KMS-11 (cell line): Measurements from ENCODE around the gene FAM3A.
"Not testable (repeated sequence)": the region's sequence is repeated elsewhere in the genome, so short reads cannot be mapped to it uniquely, and the experiment has no call there.

Source experiments
- H2AFZ ChIP-seq: fragments of 200-600 bp; sonication (generic); 2 replicates; pipeline ENCODE4 v1.6.1; 2016; ENCODE audit warnings: antibody characterized with exemption, mixed run types, low read depth
- H3K27ac ChIP-seq: fragments of 200-600 bp; sonication (generic); 2 replicates; pipeline ENCODE4 v1.6.1; 2016; ENCODE audit warnings: mild to moderate bottlenecking, mixed run types
- H3K27me3 ChIP-seq: fragments of 200-600 bp; sonication (generic); 2 replicates; pipeline ENCODE4 v1.6.1; 2017; ENCODE audit warnings: mild to moderate bottlenecking, low read depth, mixed run types, moderate library complexity; ENCODE audit not compliant: insufficient read depth
- H3K36me3 ChIP-seq: fragments of 200-600 bp; sonication (generic); 2 replicates; pipeline ENCODE4 v1.6.1; 2017; ENCODE audit warnings: mild to moderate bottlenecking, mixed run types; ENCODE audit not compliant: insufficient read depth
- H3K4me1 ChIP-seq: fragments of 200-600 bp; sonication (generic); 2 replicates; pipeline ENCODE4 v1.6.1; 2016; ENCODE audit warnings: mild to moderate bottlenecking, low read depth, mixed run types; ENCODE audit not compliant: poor library complexity, severe bottlenecking
- H3K4me2 ChIP-seq: fragments of 200-600 bp; sonication (generic); 2 replicates; pipeline ENCODE4 v1.7.0; 2016; ENCODE audit warnings: mild to moderate bottlenecking, mixed run types
- H3K4me3 ChIP-seq: fragments of 200-600 bp; sonication (generic); IDR thresholded peaks from 2 replicates; pipeline ENCODE4 v1.6.1; 2017; ENCODE audit warnings: low read depth, low read length, mixed read lengths; ENCODE audit not compliant: insufficient read depth
- H3K79me2 ChIP-seq: fragments of 200-600 bp; sonication (generic); 2 replicates; pipeline ENCODE4 v1.6.1; 2016; ENCODE audit warnings: low read depth, mixed run types; ENCODE audit not compliant: insufficient read depth
- H3K9ac ChIP-seq: fragments of 200-600 bp; sonication (generic); 2 replicates; pipeline ENCODE4 v1.6.1; 2016; ENCODE audit warnings: mild to moderate bottlenecking, mixed run types
- H4K20me1 ChIP-seq: fragments of 200-600 bp; sonication (generic); 2 replicates; pipeline ENCODE4 v1.6.1; 2016; ENCODE audit warnings: mild to moderate bottlenecking, mixed run types; ENCODE audit not compliant: insufficient read depth
- CTCF ChIP-seq: fragments of 200-600 bp; sonication (generic); conservative IDR thresholded peaks from 2 replicates; pipeline ENCODE4 v1.6.1; 2017; ENCODE audit warnings: low read depth, mild to moderate bottlenecking, antibody characterized with exemption, low read length, moderate library complexity, mixed read lengths

Gene FAM3A

GRCh38 chrX:154506483-154507332 is 9.3 kb downstream of the FAM3A start:
- Histone ChIP-seq H3K4me1 (no peaks in the 10 kb centered on the region), H3K79me2 (no peaks in the 10 kb centered on the region), H3K27me3 (no peaks in the 10 kb centered on the region), H4K20me1 (no peaks in the 10 kb centered on the region), H3K9ac (no peak overlapping the region), H3K27ac (no peak overlapping the region), H3K36me3 (no peaks in the 10 kb centered on the region), H3K4me2 (no peak overlapping the region), H2AFZ (no peak overlapping the region), H3K4me3 (no peak overlapping the region)
- TF ChIP-seq CTCF = no peak

- Histone ChIP-seq H3K9ac (no peak overlapping the region), H3K4me2 (no peak overlapping the region)
- no peak for TF ChIP-seq CTCF
These were observed 10.3 kb downstream of the FAM3A start for GRCh38 chrX:154505734-154506133.

GRCh38 chrX:154502989-154503388 is 13.0 kb downstream of the FAM3A start:
- Histone ChIP-seq H3K36me3 (no peaks in the 10 kb centered on the region), H3K79me2 (no peaks in the 10 kb centered on the region), H4K20me1 (no peaks in the 10 kb centered on the region), H3K4me2 (no peak overlapping the region), H3K27me3 (no peaks in the 10 kb centered on the region), H3K4me1 (no peaks in the 10 kb centered on the region), H3K27ac (no peak overlapping the region), H3K4me3 (no peak overlapping the region), H3K9ac (no peak overlapping the region), H2AFZ (no peak overlapping the region)
- no peak for TF ChIP-seq CTCF

More at GRCh38 chrX:154505734-154506133, 10.3 kb downstream of the FAM3A start:
- H3K27me3 ChIP-seq = no peaks in the 10 kb centered on the region
- no peak overlapping the region for H3K4me3 ChIP-seq
- H3K36me3 ChIP-seq = no peaks in the 10 kb centered on the region
- H3K79me2 ChIP-seq = no peaks in the 10 kb centered on the region
- H3K27ac ChIP-seq = no peak overlapping the region
- no peaks in the 10 kb centered on the region for H4K20me1 ChIP-seq
- H2AFZ ChIP-seq = no peak overlapping the region
- H3K4me1 ChIP-seq = no peaks in the 10 kb centered on the region

GRCh38 chrX:154502098-154502497 is 13.9 kb downstream of the FAM3A start:
- TF ChIP-seq CTCF = no peak
- Histone ChIP-seq H3K9ac (no peak overlapping the region), H3K79me2 (no peaks in the 10 kb centered on the region), H3K36me3 (no peaks in the 10 kb centered on the region), H3K4me3 (no peak overlapping the region), H2AFZ (no peak overlapping the region), H3K4me2 (no peak overlapping the region), H3K27ac (no peak overlapping the region), H3K27me3 (no peaks in the 10 kb centered on the region), H3K4me1 (no peaks in the 10 kb centered on the region), H4K20me1 (no peaks in the 10 kb centered on the region)

- H3K9ac ChIP-seq, H3K4me1 ChIP-seq, H3K27ac ChIP-seq, H3K36me3 ChIP-seq, H4K20me1 ChIP-seq, H3K27me3 ChIP-seq, H3K4me2 ChIP-seq, H3K4me3 ChIP-seq, H2AFZ ChIP-seq, H3K79me2 ChIP-seq: not testable (repeated sequence)
These were observed 14.6 kb downstream of the FAM3A start for GRCh38 chrX:154501423-154501822.

- not testable (repeated sequence) for H3K4me2 ChIP-seq, H4K20me1 ChIP-seq, H3K27me3 ChIP-seq, H3K79me2 ChIP-seq, H3K36me3 ChIP-seq, H3K4me3 ChIP-seq, H3K4me1 ChIP-seq, H2AFZ ChIP-seq, H3K9ac ChIP-seq, H3K27ac ChIP-seq
These were observed 19.4 kb downstream of the FAM3A start for GRCh38 chrX:154496591-154497137.
